ENCODE data around the gene NFIA.
A peak's percentile ranks its signal among the peaks of the same experiment; 100 is the strongest.

NFIA gene

DNA sequence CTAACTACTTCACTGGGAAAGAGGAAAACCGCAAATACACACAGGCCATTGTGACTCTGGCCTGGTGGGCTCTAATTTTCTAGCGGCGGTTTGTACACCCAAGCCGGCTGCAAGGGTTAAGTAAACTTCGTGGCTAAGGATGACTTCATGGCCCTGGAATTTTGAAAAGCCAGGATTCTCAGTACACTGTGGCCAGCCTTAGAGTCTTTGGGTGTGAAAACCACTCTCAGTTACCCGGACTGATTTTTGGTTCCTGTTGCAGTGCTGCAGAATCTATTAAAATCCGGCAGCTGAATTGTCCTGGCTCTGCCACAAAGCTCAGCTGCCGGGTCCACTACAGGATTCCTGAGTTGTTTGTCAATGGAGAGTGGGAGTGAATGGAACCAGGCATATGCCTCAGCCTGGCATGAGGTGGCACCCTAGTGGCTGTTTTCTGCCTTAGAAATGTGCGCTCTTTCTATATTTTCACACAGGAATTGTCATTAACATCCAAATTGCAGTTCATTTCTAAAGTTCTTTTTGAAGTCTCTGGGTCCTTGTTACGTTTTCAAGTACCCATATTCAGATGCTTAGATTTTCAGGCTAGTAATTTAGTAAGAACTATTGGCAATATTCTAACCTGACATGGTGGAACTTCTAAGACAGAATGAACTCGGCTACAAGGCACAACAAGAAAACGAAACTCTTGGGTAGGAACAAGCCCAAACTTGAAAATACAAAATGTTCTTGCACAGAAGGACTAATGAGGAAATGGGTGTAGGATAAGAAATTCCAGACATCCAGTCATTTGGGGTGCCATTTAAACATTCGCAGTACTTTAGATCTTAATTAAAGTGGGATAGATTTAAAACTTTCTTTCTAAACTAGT lies 255.9 kb downstream of the NFIA start:
- Histone ChIP-seq H3K27ac (no peak overlapping the region), H4K20me1 (no peaks in the 10 kb centered on the region), H3K9me3 (replicated peaks in 1 of 11) (no peaks in the 10 kb centered on the region), H3K9ac (no peak overlapping the region), H3K36me3 (no peaks in the 10 kb centered on the region), H3K4me3 (no peak overlapping the region), H3K27me3 (no peaks in the 10 kb centered on the region), H3K4me2 (peak overlapping the region in 1 of 11 experiments; percentile 25; a peak in 1 of 22 replicates), H3K4me1 (no peaks in the 10 kb centered on the region)
- TF ChIP-seq Cebpa-rat (IDR thresholded peaks at IDR 0.05): no peak

DNA sequence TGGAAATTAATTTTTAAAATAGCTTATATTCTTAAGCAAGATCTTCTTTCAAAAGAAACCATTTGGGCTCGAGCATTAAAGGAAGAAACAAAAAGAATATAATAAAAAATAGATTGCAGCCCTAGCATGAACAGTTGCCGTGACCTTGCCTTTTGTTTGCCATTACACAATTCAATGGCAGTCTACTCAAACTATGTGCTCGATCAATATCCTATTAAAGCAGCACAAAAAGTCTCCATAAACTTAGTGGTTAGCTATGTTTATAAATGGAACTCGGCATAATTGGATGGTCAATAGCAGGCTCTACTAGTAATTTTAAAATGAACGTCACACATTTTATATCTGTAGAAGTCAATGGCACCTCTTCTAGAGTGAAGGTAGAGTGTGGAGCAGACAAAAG lies 256.5 kb downstream of the NFIA start:
- no peak overlapping the region for H3K4me2 ChIP-seq
- no peaks in the 10 kb centered on the region for H3K36me3 ChIP-seq
- TF ChIP-seq Cebpa-rat (IDR thresholded peaks at IDR 0.05): no peak
- no peak overlapping the region for H3K9ac ChIP-seq
- no peaks in the 10 kb centered on the region for H3K4me1 ChIP-seq
- no peak overlapping the region for H3K27ac ChIP-seq
- no peaks in the 10 kb centered on the region for H4K20me1 ChIP-seq
- no peaks in the 10 kb centered on the region for H3K9me3 ChIP-seq (replicated peaks in 1 of 11)
- no peak overlapping the region for H3K4me3 ChIP-seq
- H3K27me3 ChIP-seq: no peaks in the 10 kb centered on the region

DNA sequence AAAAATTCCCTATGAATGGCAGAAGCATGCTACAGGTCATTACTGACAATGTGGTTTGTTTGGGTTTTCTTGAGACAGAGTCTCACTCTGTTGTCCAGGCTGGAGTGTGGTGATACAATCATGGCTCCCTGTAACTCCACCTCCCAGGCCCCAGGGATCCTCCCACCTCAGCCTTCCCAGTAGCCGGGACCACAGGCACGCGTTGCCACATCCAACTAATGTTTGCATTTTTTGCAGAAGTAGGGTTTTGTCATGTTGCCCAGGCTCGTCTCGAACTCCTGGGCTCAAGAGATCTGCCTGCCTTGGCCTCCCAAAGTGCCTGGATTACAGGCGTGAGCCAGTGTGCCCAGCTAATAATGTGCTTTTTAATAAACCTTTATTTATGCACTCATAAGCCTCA lies 259.1 kb downstream of the NFIA start:
- TF ChIP-seq Cebpa-rat (IDR thresholded peaks at IDR 0.05): no peak
- no peaks in the 10 kb centered on the region for H4K20me1 ChIP-seq

DNA sequence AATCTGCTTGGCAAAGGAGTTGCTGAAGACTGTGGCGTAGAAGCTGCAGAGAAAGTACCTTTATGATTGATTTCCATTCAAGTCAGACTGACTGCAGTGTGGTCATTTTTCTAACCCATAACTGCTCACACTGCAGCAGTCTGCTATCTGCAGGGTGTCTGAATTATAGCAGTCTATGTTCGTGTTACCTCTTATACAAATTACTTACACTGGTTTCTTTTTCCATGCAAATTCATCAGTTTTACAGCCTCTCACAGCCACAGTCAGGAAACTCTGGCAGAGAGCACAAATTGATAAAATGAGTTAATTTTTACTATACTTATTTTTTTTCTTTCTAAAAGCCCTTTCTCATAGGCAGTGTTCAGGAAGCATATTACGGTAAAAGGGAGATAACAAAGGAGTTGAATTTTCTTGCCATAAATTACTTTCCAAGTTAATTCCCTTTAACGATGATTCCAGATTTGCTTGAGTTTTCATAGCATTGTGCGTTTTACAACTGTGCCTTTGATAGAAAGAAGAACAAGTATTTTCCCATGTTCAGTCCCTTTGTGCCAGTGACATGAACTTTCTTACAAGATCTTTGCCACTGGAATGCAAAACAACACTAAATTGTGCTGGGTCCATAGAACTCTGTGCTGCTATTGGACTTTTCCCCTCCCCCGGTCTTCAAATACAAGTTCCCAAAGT lies 261.5 kb downstream of the NFIA start:
- Histone ChIP-seq H3K36me3 (no peaks in the 10 kb centered on the region), H3K9ac (no peak overlapping the region), H3K27me3 (no peaks in the 10 kb centered on the region), H3K4me1 (no peaks in the 10 kb centered on the region), H3K27ac (no peak overlapping the region), H3K9me3 (replicated peaks in 1 of 11) (no peaks in the 10 kb centered on the region), H3K4me2 (no peak overlapping the region), H4K20me1 (no peaks in the 10 kb centered on the region), H3K4me3 (no peak overlapping the region)
- TF ChIP-seq Cebpa-rat (IDR thresholded peaks at IDR 0.05): no peak

More for the DNA sequence above, 259.1 kb downstream of the NFIA start:
- H3K27ac ChIP-seq: no peak overlapping the region
- H3K4me2 ChIP-seq: no peak overlapping the region
- no peaks in the 10 kb centered on the region for H3K4me1 ChIP-seq
- H3K9me3 ChIP-seq (replicated peaks in 1 of 11): no peaks in the 10 kb centered on the region
- no peaks in the 10 kb centered on the region for H3K27me3 ChIP-seq
- H3K4me3 ChIP-seq: no peak overlapping the region
- H3K36me3 ChIP-seq: no peaks in the 10 kb centered on the region
- H3K9ac ChIP-seq: no peak overlapping the region

DNA sequence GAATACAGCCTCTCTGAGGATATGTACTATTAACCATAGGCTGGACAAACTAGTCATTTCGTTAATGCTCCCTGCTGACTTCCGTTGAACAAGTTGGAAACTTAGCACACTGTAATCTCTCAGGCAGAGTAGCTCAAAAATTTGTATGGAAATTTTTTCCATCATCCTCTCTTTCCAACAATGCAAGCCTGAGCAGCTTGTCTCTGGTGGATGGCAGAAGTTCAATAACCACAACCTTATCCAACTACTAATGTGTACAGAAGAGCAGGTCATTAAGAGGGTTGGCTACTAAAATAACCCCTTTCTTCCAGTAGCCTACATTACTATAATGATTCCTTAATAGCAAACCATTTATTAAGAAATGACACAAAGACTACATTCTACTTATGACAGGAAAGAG lies 262.3 kb downstream of the NFIA start:
- Histone ChIP-seq H3K4me3 (no peak overlapping the region), H3K27me3 (no peaks in the 10 kb centered on the region), H4K20me1 (no peaks in the 10 kb centered on the region), H3K27ac (no peak overlapping the region), H3K4me1 (no peaks in the 10 kb centered on the region), H3K9me3 (replicated peaks in 1 of 11) (no peaks in the 10 kb centered on the region), H3K9ac (no peak overlapping the region), H3K36me3 (no peaks in the 10 kb centered on the region), H3K4me2 (no peak overlapping the region)
- TF ChIP-seq Cebpa-rat (IDR thresholded peaks at IDR 0.05): no peak

DNA sequence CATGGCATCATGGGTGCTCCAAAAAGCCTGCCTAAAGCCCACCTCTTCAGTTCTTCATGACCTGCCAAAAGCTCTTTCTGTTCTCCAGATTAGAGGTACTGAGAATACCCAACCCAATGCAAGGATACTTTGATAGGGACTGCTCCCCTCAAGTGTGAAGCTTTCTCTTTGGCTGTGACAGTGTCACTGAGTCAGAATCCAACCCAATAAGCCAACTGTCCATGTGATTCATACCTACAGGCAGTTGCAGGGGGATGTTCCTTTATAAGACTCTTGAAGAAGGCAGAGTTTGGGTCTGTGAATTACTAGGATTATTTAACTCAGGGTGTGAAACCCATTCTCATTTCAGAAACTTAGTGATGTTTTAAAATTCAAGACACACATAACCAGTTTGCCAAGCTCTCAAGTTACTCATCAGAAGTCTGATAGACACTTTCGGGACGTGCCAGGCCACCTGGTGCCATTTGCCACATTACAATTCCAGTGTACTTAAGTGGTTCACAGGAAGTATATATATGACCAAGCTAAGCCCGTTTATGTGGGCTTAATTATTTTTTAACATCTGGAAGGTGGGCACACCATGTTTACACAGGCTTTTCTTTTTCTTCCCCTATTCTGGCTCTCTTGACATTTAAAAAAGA lies 265.8 kb downstream of the NFIA start:
- no peak for TF ChIP-seq Cebpa-rat (IDR thresholded peaks at IDR 0.05)
- H3K9me3 ChIP-seq (replicated peaks in 1 of 11): no peaks in the 10 kb centered on the region

DNA sequence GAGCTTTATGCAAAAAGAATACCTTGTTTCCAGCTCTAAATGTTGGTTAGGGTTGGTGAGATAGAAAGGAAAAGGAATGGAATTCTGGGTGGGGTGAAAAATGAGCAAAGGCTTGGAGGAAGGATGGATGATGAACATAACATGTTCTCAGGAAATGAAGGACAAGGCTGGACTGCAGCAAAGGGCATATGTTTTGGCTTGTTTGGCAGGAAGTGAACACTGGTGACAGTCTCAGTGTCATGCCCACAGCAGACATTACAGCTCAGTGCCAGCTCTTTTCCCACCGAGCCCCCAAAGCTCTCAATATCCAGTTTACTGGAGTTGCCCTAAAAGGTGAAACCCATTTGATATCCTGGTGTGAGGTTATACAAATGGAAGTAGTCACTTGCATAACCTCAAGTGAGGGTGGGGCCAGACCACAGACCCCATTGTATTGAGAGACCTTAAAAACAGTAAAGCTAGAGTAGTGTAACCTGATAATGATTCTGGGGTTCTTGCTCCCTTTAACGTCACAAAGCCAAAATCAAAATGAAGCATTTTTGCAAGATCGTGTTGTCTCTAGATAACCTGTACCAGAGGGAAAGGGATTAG lies 270.6 kb downstream of the NFIA start:
- H3K9ac ChIP-seq: no peak overlapping the region
- H3K4me2 ChIP-seq: no peak overlapping the region
- TF ChIP-seq Cebpa-rat (IDR thresholded peaks at IDR 0.05): no peak

More for the DNA sequence above, 265.8 kb downstream of the NFIA start:
- H4K20me1 ChIP-seq: no peaks in the 10 kb centered on the region
- no peak overlapping the region for H3K4me3 ChIP-seq
- H3K36me3 ChIP-seq: no peaks in the 10 kb centered on the region
- H3K27ac ChIP-seq: no peak overlapping the region
- H3K4me2 ChIP-seq: no peak overlapping the region
- no peaks in the 10 kb centered on the region for H3K4me1 ChIP-seq
- H3K9ac ChIP-seq: no peak overlapping the region
- no peaks in the 10 kb centered on the region for H3K27me3 ChIP-seq

DNA sequence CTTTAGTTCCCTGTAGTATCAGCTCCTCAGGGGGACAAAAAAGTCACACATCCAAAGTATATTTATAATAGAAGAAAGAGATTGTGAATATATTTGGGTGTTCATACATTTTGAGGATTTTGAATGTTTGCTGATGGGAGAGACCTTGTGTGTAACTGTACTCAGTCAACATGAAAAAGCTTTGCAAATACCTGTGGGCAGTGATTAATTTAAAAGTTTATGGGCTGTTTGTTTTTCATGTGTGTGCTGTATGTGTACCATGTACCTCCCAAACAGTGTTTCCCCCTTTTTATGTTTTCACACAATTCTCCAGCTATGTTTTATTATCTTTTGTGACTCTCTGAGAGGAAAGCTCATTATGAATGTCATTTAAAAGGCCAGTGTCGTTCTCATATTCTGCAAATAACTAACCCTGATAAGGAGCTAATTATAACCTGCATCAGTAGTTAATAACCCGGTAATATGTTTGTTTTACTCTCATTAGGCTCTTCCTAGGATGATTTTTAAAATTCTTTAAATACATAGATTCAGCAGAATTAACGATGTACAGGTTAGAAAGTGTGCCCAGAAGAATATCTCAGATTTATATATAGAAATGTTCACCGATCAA lies 271.5 kb downstream of the NFIA start:
- Histone ChIP-seq H4K20me1 (no peaks in the 10 kb centered on the region), H3K9ac (no peak overlapping the region), H3K27me3 (no peaks in the 10 kb centered on the region), H3K4me2 (no peak overlapping the region), H3K36me3 (no peaks in the 10 kb centered on the region), H3K4me3 (no peak overlapping the region), H3K4me1 (peaks cover 0 to 11% (median under 1%) of the 10 kb centered on the region in 10 experiments; a peak in 4 of 20 replicates), H3K27ac (no peak overlapping the region), H3K9me3 (replicated peaks in 1 of 11) (no peaks in the 10 kb centered on the region)
- no peak for TF ChIP-seq Cebpa-rat (IDR thresholded peaks at IDR 0.05)

More for the DNA sequence above, 270.6 kb downstream of the NFIA start:
- H3K27ac ChIP-seq: no peak overlapping the region
- H3K4me1 ChIP-seq: 0 out of 20 replicates have a peak, but pooled peaks cover 0 to 1% (median 0%) of the 10 kb centered on the region in 10 experiments
- no peaks in the 10 kb centered on the region for H3K27me3 ChIP-seq
- no peaks in the 10 kb centered on the region for H4K20me1 ChIP-seq
- no peak overlapping the region for H3K4me3 ChIP-seq
- no peaks in the 10 kb centered on the region for H3K36me3 ChIP-seq
- H3K9me3 ChIP-seq (replicated peaks in 1 of 11): no peaks in the 10 kb centered on the region

DNA sequence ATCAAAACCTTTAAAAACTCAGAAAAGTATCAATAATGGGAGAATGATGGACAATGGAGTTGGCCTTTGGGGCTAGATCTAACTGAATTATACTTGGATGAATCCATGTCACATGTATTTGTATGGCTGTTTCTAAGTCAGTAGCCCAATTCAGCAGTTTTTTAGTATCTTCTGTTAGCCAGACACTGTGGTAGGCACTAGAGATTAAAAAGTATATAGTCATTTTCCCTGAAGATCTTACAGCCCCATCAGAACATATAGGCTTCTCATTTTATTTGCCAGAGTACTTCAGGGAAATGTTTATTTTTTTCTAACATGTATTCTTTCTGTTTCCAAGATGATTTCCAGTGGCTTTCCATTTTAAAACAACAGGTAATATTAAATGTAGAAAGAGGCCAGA lies 273.7 kb downstream of the NFIA start:
- no peaks in the 10 kb centered on the region for H3K36me3 ChIP-seq
- H3K27ac ChIP-seq: no peak overlapping the region
- no peaks in the 10 kb centered on the region for H4K20me1 ChIP-seq
- TF ChIP-seq Cebpa-rat (IDR thresholded peaks at IDR 0.05): no peak
- H3K27me3 ChIP-seq: no peaks in the 10 kb centered on the region
- no peaks in the 10 kb centered on the region for H3K9me3 ChIP-seq (replicated peaks in 1 of 11)
- H3K4me3 ChIP-seq: no peak overlapping the region
- no peak overlapping the region for H3K4me2 ChIP-seq
- peaks cover 0 to 13% (median 2%) of the 10 kb centered on the region in 10 experiments; a peak in 4 of 20 replicates for H3K4me1 ChIP-seq
- no peak overlapping the region for H3K9ac ChIP-seq

Data from BLaER1 treated with 17β-estradiol and CSF1 and Interleukin-3, amounts not matched to agents 10 nM and 100 nM (cell line).